HepG2 (cell line): ENCODE results near the gene APBB3. TPM values are rescaled to one million over a fixed set of nuclear protein-coding genes. Genes with fewer than 3 reads are reported as not detected.

Experiments used
- DMAP1 ChIP-seq: IDR thresholded peaks from 2 replicates; pipeline ENCODE4 v1.6.1; 2016
- GABPA ChIP-seq, 2 experiments: IDR thresholded peaks; 2 replicates each; pipeline ENCODE4 v1.6.1; 2011 to 2016; ENCODE audit warnings: low read depth in 2 of 2, low read length in 1 of 2, missing biosample characterization in 1 of 2, missing genetic modification characterization in 1 of 2
- GTF3A ChIP-seq: sonication (generic); formaldehyde crosslinking; conservative IDR thresholded peaks from 2 replicates; pipeline ENCODE4 v1.4.0; 2020; ENCODE audit warnings: mild to moderate bottlenecking, missing genetic modification reagents
- HDAC1 ChIP-seq: sonication (generic); formaldehyde crosslinking; IDR thresholded peaks from 2 replicates; pipeline ENCODE4 v1.5.1; 2020; ENCODE audit warnings: mild to moderate bottlenecking, missing genetic modification reagents
- HDAC2 ChIP-seq: sonication (generic); formaldehyde crosslinking; IDR thresholded peaks from 2 replicates; pipeline ENCODE4 v1.4.0; 2020; ENCODE audit warnings: missing genetic modification reagents
- HOXA9 ChIP-seq: sonication (generic); formaldehyde crosslinking; IDR thresholded peaks from 2 replicates; pipeline ENCODE4 v1.8.1; 2022; ENCODE audit warnings: missing genetic modification reagents, mild to moderate bottlenecking, moderate library complexity, borderline replicate concordance
- NCOA5 ChIP-seq: sonication (generic); formaldehyde crosslinking; IDR thresholded peaks from 2 replicates; pipeline ENCODE4 v1.4.0; 2020; ENCODE audit warnings: missing genetic modification reagents
- TBP ChIP-seq: sonication (generic); formaldehyde crosslinking; IDR thresholded peaks from 2 replicates; pipeline ENCODE4 v1.5.0; 2020; ENCODE audit warnings: missing genetic modification reagents
- ZFP82 ChIP-seq: sonication (generic); formaldehyde crosslinking; IDR thresholded peaks from 2 replicates; pipeline ENCODE4 v1.5.1; 2020; ENCODE audit warnings: mild to moderate bottlenecking, missing genetic modification reagents, borderline replicate concordance
- ZFP91 ChIP-seq: sonication (generic); formaldehyde crosslinking; IDR thresholded peaks from 2 replicates; pipeline ENCODE4 v1.9.0; 2022; ENCODE audit warnings: missing genetic modification reagents, mild to moderate bottlenecking, borderline replicate concordance
- ZKSCAN8 ChIP-seq: IDR thresholded peaks from 2 replicates; pipeline ENCODE4 v1.6.1; 2016; ENCODE audit warnings: borderline replicate concordance, missing genetic modification reagents, missing compliant biosample characterization
- ZNF326 ChIP-seq: sonication (generic); formaldehyde crosslinking; IDR thresholded peaks from 2 replicates; pipeline ENCODE4 v1.4.0; 2020; ENCODE audit warnings: missing genetic modification reagents, borderline replicate concordance
- ZNF343 ChIP-seq: sonication (generic); formaldehyde crosslinking; IDR thresholded peaks from 2 replicates; pipeline ENCODE4 v1.4.0; 2020; ENCODE audit warnings: mild to moderate bottlenecking, missing genetic modification reagents
- ZNF407 ChIP-seq: sonication (generic); formaldehyde crosslinking; IDR thresholded peaks from one replicate; pipeline ENCODE4 v1.5.1; 2020; ENCODE audit warnings: mild to moderate bottlenecking, missing genetic modification reagents; ENCODE audit errors: not compliant biosample characterization
- ZNF430 ChIP-seq: sonication (generic); formaldehyde crosslinking; IDR thresholded peaks from 2 replicates; pipeline ENCODE4 v1.9.0; 2021; ENCODE audit warnings: mild to moderate bottlenecking, missing genetic modification reagents
- ZNF44 ChIP-seq: sonication (generic); formaldehyde crosslinking; IDR thresholded peaks from 2 replicates; pipeline ENCODE4 v1.5.1; 2020; ENCODE audit warnings: mild to moderate bottlenecking, missing genetic modification reagents
- ZNF564 ChIP-seq: sonication (generic); formaldehyde crosslinking; IDR thresholded peaks from 2 replicates; pipeline ENCODE4 v1.8.1; 2023; ENCODE audit warnings: mild to moderate bottlenecking, missing genetic modification reagents
- ZSCAN20 ChIP-seq: sonication (generic); formaldehyde crosslinking; IDR thresholded peaks from 2 replicates; pipeline ENCODE4 v1.4.0; 2020; ENCODE audit warnings: missing genetic modification reagents, mild to moderate bottlenecking, borderline replicate concordance
- ZSCAN5A ChIP-seq: sonication (generic); formaldehyde crosslinking; IDR thresholded peaks from 2 replicates; pipeline ENCODE4 v1.8.0; 2022; ENCODE audit warnings: mild to moderate bottlenecking, missing genetic modification reagents, borderline replicate concordance
- polyA plus RNA-seq, 8 experiments: library from polyadenylated mRNA; depleted of rRNA in 3 of 8; stranded (reverse) in 7 of 8; unstranded in 1 of 8; fragments of >200 nt; fragmentation: Illumina TruSeq in 4 of 8; extraction: Trizol in 4 of 8; gene quantifications; 2 replicates each; pipeline versions ENCODE4 v1.2.1 to v1.2.3, GENCODE V29; 2011 to 2016; ENCODE audit warnings: low read depth in 4 of 8, missing spikeins in 1 of 8, mixed read lengths in 1 of 8; ENCODE audit not compliant: insufficient read depth in 1 of 8
- total RNA-seq, 5 experiments: library from RNA; depleted of rRNA; stranded (reverse); fragments of >200 nt; fragmentation: Illumina TruSeq; extraction: Trizol; gene quantifications; 2 replicates each; pipeline ENCODE4 v1.2.3, GENCODE V29; 2016; ENCODE audit warnings: low read depth in 1 of 5

APBB3 gene
- total and polyA plus RNA-seq, 2 of the 13 experiments (the other 11 are each of a cell fraction or from before 2014, with no cell fraction given), result 0.38 to 0.78 TPM

- 0 out of 2 replicates have a peak, but pooled peaks have one; percentile 40 for TF ChIP-seq GTF3A (CRISPR knock-in tag)
- TF ChIP-seq ZNF407 (CRISPR knock-in tag), result peak; percentile 74
- no peak for TF ChIP-seq HOXA9 (CRISPR knock-in tag)
- no peak for TF ChIP-seq NCOA5
- TF ChIP-seq ZNF564 (CRISPR knock-in tag), result no peak
- peak; percentile 26; the same call in 1 of the 2 replicates for TF ChIP-seq GABPA (IDR thresholded peaks at IDR 0.05; ENCODE audit: low read depth, low read length)
- no peak for TF ChIP-seq GABPA (CRISPR knock-in tag; IDR thresholded peaks at IDR 0.05; ENCODE audit: low read depth)
- no peak for TF ChIP-seq TBP
- TF ChIP-seq ZNF44 (CRISPR knock-in tag), result no peak
- TF ChIP-seq ZNF430, result peak; percentile 57; the same call in 1 of the 2 replicates
- TF ChIP-seq ZFP82 (CRISPR knock-in tag), result 0 out of 2 replicates have a peak, but pooled peaks have one; percentile 44
- no peak for TF ChIP-seq HDAC2
- no peak; the same call in 1 of the 2 replicates for TF ChIP-seq DMAP1 (CRISPR knock-in tag)
- no peak for TF ChIP-seq ZKSCAN8 (CRISPR knock-in tag)
- TF ChIP-seq ZNF326, result no peak
- TF ChIP-seq ZSCAN5A (CRISPR knock-in tag), result peak; percentile 56; the same call in 1 of the 2 replicates
- TF ChIP-seq ZFP91 (CRISPR knock-in tag), result no peak
- TF ChIP-seq ZSCAN20 (CRISPR knock-in tag), result no peak
- no peak; the same call in 1 of the 2 replicates for TF ChIP-seq HDAC1 (CRISPR knock-in tag)
- TF ChIP-seq ZNF343 (CRISPR knock-in tag), result no peak
Observed at GRCh38 chr5:140546851-140547507, 17.4 kb downstream of the APBB3 start (continued).
